ENCODE data around the gene ZNF85.

GRCh38 chr19:20923077-20923871, at the start of gene ZNF85:
- TF ChIP-seq POLR2A (IDR thresholded peaks at IDR 0.05) (peak; percentile 43), CTCF (IDR thresholded peaks at IDR 0.05) (no peak), EP300 (IDR thresholded peaks at IDR 0.05; ENCODE audit: low read depth) (no peak), POLR2AphosphoS5 (IDR thresholded peaks at IDR 0.05) (peak in 1 of 3 donors; percentile 52)
